SIG-M5 treated with dmso at 0.1 percent for 504 hours (cell line): Measurements from ENCODE around the gene SEC14L3.

ENCODE experiments used
- DNase-seq: peaks from one replicate; lab custom pipeline; 2025; ENCODE audit not compliant: unreplicated experiment; lab: John Stamatoyannopoulos, UW

SEC14L3 gene

DNA sequence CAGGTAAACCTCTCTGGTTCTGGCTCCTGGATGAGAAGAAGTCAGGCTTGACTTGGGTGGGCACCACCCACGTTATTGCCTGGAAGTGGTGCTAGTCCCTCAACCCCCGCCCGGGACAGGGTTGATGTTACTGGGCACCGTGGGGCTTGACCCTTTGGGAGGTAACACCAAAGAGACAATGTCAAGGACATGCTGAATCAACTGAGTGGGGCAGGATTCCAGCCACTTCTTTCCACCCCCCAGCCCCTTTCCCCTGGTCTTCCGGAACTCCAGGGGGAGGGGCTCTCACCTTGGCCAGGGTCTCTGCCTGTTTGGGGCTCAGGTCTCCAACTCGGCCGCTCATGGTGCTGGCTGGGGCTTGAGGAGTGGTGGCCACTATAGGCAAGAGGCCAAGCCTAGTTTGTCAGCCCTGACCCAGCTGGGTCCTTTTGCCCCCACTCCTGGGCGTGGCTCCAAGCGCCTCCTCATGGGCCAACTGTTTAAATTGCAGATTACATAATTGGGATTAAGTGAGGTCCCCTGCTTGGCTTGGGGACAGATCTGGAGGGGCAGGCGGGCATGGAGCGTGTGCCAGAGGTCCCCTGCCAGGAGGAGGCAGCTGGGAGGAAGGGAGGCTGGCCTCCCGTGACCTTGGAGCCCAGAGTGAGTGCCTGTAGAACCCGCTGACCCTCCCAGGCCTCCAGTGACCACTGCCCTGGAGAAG, at the start of gene SEC14L3:
Gene SEC14L3 (minus strand): TSS at position 402 of the 703 bp plus-strand sequence. CDS start 59 bp downstream, at position 343.
- no peak for DNase-seq

DNA sequence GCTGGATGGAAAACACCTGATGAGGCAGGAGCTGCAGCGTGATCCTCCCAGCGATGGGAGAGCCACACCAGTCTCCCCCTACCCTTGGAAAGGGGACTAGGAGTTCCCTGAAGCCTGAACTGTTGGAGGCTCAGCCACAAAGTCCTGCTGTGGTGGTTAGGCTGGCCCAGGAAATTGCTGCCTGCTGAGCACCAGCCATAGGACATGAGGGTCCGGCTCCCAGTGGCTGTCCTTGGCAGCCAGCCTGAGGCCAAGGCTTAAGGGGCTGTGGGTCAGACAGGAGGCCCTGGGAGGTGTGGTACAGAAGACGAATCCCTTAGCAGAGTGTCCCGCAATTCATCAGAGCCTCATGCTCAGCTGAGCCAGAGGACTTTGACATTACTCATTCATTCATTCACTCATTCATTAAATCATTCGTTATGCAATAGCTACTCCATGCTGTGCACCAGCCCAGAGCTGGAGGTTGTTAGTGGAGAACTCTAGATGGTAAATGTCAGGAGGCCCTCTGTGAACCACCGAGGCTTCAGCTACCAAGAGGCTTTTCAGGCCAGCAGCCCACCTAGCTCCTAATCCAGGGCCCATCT, 48.1 kb upstream of the SEC14L3 start:
- DNase-seq, result no peak

DNA sequence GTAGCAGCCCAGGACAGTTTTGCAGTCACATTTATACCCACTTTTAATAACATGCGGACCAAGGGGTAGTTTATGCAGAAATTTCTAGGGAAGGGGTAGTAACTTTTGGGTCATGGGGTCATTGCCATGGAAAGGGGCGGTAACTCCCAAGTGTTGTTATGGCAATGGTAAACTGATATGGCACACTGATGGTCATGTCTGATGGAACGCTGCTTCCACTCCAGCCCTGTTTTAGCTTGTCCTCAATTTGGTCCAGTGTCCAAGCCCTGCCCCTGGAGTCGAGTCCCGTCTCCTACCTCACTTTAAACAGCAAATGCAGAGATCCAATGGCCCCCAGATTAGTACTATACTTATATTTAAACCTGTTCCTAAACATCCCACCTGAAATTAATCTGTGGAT, 44.9 kb upstream of the SEC14L3 start:
- DNase-seq, result no peak

DNA sequence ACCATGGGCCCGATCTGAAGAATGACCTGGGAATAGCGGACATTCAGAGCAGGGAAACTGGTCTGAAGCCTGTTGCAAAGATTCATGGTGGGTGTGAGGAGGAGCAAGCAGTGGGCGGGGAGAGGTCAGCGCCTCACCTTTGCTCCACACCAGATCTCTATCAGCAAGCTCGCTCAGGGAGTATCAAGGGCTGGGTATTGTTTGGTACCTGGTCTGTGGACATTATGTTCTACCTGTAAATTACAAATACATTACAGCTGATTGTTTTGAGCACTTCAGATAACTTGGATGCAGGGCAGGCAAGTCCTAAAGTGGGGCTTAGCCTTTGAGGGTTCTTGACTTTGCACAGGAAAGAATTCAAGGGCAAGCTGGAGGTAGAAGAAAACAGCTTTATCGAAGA, 44.5 kb upstream of the SEC14L3 start:
- DNase-seq, result no peak

DNA sequence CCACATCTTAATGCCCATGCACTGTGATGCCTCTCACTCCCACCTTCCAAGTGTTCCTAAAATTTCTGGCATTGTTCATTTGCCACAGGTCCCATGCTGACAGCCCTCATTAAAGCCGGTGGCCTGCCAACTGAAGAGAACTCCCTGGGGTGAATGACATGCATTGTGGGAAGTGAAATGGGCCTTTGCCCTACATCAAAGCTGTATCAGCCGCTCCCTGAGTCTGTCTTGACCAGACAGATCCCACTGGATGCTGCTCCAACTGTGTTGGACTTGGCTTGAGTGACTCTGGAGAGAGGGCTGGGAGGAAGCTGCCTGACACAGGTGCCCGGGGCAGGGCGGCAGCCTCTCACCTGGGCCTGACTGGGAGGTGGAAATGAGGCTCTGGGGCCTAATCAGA, 42.4 kb upstream of the SEC14L3 start:
- no peak for DNase-seq

DNA sequence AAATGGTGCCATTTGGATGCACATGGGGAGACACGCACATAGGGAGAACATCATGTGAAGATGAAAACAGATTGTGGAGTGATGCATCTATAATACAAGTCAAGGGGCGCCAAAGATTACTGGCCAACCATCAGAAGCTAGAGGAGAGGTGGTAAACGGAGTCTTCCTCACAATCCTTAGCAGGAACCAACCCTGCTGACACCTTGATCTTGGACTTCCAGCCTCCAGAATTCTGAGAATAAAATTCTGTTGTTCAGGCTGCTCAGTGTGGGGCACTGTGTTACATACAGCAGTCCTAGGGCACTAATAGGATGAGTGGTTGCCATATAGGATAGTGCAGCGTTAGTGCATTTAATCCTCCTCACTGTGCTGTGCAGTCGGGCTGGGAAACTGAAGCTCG, 41.6 kb upstream of the SEC14L3 start:
- DNase-seq, result no peak

DNA sequence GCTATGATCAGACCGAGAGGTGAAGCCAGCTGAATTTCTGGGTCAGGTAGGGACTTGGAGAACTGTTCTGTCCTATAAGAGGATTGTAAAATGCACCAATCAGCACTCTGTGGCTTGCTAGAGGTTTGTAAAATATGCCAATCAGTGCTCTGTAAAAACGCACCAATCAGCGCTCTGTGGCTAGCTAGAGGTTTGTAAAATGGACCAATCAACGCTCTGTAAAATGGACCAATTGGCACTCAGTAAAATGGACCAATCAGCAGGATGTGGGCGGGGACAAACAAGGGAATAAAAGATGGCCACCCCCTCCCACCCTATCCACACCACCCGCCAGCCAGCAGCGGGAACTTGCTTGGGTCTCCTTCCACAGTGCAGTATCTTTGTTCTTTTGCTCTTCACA, 40.1 kb upstream of the SEC14L3 start:
- no peak for DNase-seq

DNA sequence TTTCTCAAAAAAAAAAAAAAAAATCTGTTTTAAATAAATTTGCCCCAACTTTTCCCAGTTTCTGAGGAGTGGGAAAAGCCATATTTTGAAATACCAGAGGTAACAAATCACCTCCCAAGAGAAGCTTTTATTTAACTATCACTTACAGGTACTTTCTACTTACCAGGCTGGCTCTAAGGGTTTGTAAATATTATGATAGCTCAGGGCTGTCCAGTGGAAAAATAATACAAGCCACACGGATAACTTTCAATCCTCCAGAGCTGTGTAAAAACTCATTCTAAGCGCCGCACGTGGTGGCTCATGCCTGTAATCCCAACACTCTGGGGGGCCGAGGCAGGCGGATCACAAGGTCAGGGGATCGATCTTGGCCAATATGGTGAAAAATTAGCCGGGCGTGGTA, 39.3 kb upstream of the SEC14L3 start:
- no peak for DNase-seq

DNA sequence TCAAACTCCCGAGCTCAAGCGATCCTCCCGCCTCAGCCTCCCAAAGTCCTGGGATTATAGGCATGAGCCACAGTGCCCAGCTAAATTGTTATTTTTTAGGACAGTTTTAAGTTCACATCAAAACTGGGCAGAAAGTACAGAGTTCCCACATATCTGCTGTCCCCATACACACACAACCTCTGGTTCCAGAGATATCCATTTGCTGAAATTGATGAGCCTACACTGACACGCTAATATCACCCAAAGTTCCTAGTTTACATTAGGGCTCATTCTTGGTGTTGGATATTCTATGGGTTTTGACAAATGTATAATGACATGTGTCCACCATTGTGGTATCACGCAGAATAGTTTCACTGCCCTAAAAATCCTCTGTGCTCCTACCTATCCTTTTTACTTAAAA, 36.4 kb upstream of the SEC14L3 start:
- no peak for DNase-seq

DNA sequence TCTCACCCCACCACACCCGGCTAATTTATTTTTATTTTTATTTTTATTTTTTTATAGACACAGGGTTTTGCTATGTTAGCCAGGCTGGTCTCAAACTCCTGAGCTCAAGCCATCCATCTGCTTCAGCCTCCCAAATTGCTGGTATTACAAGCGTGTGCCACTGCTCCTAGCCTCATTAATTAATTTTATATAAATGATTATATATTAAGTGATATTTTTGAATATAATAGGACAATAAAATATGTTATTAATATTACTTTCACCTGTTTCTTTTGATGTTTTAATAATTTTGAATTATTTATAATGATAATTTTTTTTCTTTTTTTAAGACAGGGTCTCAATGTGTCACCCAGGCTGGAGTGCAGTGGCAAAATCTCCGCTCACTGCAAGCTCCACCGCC, 35.9 kb upstream of the SEC14L3 start:
- no peak for DNase-seq

DNA sequence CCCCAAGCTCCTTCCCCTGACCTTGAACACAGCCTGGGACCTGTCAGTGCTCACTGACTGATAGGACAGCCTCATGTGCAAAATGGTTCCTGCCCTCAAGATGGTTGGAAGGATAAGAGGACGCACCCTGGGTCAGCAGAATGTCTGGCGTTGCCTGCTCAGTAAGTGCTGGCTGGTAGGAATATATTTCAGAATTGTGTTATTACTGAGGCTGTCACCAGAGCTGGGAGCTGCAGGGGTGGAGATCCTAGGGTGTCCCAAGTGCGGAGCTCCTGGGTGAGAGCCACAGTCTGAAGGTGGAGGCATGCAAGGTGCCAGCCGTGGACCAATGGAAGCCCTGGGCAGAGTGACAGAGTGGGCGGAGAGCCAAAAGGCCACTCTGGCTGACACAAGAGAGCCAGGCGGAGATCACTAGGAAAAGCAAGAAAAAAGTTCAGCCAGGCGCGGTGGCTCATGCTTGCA, 34.7 kb upstream of the SEC14L3 start:
- no peak for DNase-seq

DNA sequence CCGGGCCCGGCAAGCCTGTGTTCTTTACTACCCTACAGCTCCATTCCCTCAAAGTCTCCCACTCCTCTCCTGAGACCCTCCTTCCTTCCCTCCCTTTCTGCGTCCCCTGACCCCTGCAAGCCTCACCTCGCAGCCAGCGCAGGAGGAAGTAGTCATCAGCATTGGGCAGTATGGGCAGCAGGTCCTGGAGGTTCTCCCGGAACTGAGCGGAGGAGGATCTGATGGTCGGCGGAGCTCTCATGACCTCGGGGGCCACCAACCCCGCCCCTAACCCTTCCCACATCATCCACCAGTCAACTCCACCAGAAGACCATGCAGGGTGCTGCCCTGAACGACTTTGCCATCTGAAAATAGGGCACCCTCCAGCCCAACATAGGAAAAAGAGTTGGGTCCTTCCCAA, 31.7 kb upstream of the SEC14L3 start:
- no peak for DNase-seq

DNA sequence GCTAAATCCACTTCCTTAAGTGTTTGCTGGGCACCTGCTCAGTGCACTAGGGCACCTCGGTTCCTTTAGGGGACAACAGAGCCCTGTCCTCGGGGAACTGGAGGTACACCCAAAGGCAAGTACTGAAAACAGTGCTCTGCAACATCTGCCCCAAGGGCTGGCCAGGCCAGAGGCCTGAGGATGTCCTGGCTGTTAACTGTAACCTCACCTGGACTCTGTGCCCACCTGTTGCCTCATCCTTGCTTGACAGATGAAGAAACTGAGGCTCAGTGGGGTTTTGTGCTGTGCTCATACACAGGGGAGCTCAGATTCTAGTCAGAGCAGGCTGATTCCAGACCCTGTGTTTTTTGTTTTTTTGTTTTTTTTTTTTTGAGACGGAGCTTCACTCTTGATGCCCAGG, 31.1 kb upstream of the SEC14L3 start:
- no peak for DNase-seq

DNA sequence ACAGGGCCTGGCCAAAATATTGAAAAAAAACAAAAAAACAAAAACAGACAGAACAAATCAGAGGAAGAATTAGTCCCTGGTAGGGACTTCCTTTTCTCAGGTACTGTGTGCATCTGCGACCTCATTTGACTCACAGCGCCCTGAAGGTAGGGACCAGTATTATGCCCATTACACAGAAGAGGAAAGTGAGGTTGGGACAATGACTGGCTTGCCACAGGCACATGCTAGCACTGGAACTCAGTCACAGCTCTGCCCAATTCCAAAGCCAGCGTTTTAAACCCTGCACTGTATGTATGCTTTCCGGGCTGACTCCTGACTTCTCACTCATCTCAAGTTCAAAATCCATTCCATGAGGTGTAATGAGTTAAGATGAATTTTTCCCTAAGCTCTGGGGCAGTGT, 30.3 kb upstream of the SEC14L3 start:
- no peak for DNase-seq

DNA sequence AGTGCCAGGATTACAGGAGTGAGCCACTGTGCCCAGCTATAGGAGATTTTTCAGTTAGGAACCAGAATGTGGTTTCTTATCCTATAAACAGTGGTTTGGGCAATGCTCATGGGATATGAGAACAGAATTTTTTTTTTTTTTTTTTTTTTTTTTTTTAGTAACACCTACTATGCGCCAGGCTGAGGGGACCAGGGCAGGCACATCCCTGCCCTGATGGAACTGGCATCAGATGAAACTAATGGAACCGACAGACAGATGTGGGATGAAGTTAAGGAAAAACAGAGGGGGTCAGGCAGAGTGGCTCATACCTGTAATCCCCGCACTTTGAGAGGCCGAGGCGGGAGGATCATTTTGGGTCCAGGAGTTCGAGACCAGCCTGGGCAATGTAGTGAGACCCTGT, 28.8 kb upstream of the SEC14L3 start:
- no peak for DNase-seq

DNA sequence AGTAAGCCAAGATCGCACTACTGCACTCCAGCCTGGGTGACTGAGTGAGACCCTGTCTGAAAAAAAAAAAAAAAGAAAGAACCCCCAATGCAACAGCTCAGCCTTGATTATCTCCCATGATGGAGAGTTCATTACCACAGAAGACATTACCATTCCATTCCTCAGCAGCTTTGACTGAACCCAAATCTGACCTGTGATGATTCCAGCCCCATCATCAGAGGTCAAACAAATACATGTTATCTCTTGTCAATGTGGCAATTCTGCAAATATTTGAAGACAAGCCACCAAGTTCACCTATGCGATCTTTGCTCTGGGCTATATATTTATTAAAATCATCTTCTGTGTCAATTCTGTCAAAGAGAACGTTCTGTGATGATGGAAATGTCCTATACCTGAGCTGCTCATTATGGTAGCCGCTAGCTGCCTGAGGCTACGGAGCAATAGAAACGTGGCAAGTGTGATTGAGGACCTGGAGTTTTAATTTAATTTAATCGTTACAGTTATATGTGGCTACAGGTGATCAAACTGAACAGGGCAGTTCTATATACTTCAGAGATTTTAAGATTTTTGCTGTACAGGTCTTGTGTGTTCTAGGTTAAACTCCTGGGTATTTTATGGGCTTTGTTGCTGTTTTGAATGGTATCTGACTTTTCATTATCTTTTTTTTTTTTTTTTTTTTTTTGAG, 25.8 kb upstream of the SEC14L3 start:
- no peak for DNase-seq

DNA sequence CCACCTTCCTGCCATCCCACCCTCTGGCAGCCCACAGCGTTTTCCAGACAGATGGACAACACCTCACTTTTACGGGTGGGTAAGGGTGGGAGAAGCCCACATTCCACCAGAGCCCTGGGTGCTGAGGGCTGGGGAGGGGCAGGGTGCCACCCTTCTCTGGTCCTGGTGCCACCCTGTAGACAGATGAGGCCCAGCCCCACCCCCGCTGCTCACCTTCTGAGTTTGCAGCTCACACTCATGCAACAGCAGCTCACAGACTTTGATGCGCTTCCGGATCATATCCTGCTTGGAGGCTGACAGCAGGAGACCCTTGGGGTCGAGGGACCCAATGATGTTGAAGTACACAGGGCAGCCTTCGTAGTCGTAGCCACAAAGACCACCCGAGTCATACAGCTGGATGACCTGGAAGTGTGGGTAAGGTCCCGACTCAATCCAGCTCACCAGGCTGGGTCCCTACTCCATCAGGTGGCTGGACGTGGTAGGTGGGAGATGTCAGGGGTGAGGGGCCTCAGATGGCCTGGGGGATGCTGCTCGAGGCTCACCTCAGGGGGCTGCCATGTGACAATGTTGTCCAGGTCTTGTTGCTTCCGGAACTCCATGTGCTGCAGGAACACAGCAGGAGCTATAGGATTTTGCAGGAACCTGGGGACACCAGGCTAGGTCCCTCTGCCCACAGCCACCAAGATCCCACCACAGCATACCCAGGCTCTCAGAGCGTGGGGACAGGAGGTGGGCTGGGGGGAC, 23.4 kb upstream of the SEC14L3 start:
- DNase-seq, result no peak

DNA sequence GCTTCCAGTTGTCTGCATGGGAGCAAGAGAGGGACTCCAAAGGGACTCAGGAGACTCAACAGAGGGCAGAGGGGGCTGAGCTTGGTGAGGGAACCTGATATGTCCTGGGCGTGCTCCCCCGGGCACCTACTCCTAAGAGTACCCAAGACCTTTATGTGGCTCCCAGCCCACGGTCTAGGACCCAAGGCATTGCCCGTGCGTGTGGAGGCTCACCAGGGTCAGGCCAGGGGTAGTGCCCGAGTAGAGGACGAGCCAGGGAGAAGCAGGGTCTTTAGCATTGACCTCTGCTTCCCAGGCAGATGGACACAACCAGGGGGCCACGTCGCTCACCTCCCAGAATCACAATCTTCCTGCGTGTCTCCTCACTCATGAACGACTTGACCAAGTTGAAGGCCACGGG, 20.3 kb upstream of the SEC14L3 start:
- no peak for DNase-seq

DNA sequence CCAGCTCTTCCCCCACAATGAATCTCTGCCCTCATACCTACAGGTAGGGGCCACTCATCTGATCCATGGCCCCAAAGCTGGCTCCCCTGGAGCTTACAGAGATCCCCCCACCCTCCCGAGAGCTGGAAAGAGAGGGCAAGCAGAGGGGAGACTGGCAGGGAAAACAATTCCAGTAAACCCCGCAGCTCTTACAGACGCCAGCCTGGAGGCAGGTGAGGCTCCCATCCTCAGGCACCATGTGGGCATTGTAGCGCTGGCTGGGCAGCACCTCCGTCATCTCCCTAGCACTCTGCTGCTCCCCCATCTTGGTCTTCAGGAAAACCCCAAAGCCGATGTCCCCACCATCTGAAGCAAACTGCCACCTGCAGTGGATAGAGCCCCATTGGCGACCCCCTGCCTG, 19.6 kb upstream of the SEC14L3 start:
- no peak for DNase-seq

DNA sequence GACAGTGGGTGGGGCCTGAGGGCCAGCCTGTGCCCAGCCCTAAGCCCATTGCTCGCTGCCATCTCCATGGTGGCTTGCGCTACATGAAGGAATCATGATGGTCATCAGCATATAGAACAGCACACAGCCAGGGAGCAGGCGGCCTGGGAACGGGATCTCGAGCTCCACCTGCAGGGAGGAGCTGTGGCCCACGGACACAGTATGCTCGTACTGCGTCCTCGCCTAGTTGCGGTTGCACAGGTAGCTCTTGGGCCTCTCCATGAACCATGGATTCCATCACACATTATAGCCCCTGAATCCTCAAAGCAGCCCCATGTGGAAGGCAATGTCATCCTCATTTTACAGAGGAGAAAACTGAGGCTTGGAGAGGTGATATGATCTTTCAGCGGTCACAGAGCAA, 18.6 kb upstream of the SEC14L3 start:
- no peak for DNase-seq

DNA sequence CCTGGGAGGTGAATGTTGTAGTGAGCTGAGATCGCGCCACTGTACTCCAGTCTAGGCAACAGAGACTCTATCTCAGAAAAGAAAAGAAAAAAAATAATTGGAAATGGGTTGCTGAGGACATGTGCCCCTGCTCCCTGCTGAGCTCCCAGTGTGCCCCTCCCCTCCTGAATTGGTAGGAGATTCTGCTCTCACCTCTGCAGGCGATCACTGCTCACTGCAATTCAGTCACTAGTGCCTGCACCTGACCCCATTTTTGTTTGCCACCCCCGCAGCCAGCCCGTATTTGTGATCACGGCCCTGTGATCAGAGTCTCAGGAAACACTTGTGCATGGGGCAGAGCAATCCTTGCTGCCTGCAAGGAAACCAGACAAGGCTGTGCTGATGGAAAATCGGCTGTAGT, 16.3 kb upstream of the SEC14L3 start:
- DNase-seq, result no peak

DNA sequence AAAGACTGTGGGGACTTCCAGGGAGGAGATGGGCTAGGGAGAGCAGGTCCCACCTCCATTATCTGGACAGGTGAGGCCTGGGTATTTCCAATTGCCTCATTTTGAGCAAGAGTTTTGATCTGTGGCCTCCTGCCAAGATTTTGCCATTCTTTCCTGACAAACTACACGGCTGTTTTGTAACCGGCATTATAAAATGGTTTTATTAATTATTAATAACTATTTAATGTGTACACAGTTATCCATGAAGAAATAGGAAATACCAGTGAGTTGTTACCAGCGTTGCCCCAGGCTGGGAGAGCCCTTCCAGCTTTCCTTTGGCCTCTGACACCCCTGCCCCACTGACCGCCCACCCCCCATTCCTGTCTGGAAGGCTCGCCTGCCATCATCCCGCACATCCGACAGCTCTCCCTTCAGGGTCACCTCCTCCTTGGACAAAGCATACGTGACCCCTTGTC, 14.9 kb upstream of the SEC14L3 start:
- no peak for DNase-seq
